Heart right ventricle (tissue), 16 donors: ENCODE measurements around the gene PKP2. TPM values are rescaled to one million over a fixed set of nuclear protein-coding genes. Genes with fewer than 3 reads are reported as not detected.

Experiments
- ATAC-seq, 8 donors: fragments of 200-7000 bp; cut with Tn5 transposase; one replicate each; pipeline ENCODE4 v1.9.1; 2020; ENCODE audit warnings: mild to moderate bottlenecking in 8 of 8, moderate library complexity in 8 of 8, moderate number of reproducible peaks in 1 of 8
- DNase-seq, 2 donors: peaks; one replicate each; pipeline ENCODE4 v3.0.0-alpha.2; 2020
- H3K27ac ChIP-seq, 10 donors: fragments of 200-600 bp; sonication (generic) in 2 of 10; one replicate each; pipeline versions ENCODE4 v1.5.0 to v1.8.0; 2020 to 2022; ENCODE audit warnings: mild to moderate bottlenecking in 3 of 10
- H3K27me3 ChIP-seq, 7 donors: fragments of 200-600 bp; one replicate each; pipeline ENCODE4 v1.8.0; 2021 to 2022; ENCODE audit warnings: mild to moderate bottlenecking in 2 of 7
- H3K36me3 ChIP-seq, 9 donors: fragments of 200-600 bp; sonication (generic) in 1 of 9; one replicate each; pipeline versions ENCODE4 v1.5.0 to v1.8.0; 2020 to 2022; ENCODE audit warnings: mild to moderate bottlenecking in 2 of 9
- H3K4me1 ChIP-seq, 9 donors: fragments of 200-600 bp; sonication (generic) in 1 of 9; one replicate each; pipeline versions ENCODE4 v1.5.0 to v1.8.0; 2020 to 2022; ENCODE audit warnings: mild to moderate bottlenecking in 4 of 9
- H3K4me3 ChIP-seq, 10 donors: fragments of 200-600 bp; sonication (generic) in 2 of 10; one replicate each; pipeline versions ENCODE4 v1.5.0 to v1.8.0; 2020 to 2022; ENCODE audit warnings: mild to moderate bottlenecking in 7 of 10, moderate library complexity in 2 of 10
- H3K9me3 ChIP-seq, 11 donors: fragments of 200-600 bp in 10 of 11; sonication (generic) in 2 of 11; one replicate each; pipeline versions ENCODE4 v1.5.0 to v1.8.0; 2013 to 2022; ENCODE audit warnings: mild to moderate bottlenecking in 2 of 11, control low read depth in 1 of 11, moderate library complexity in 1 of 11
- WGBS, 2 donors: extraction: QIAGEN DNeasy Blood & Tissue Kit; methylation state at CpG; one replicate each; pipeline ENCODE4 v1.1.7; 2013; ENCODE audit warnings: inconsistent platforms in 1 of 2; 5-methylcytosine and 5-hydroxymethylcytosine counted together
- intact Hi-C, 10 donors: fragments of 100-400 bp; cut with DNase I; formaldehyde crosslinking; loops; one replicate each; pipeline versions ENCODE4 v1.11.1 to v1.14.2; 2022
- long read RNA-seq, 3 donors: library from polyadenylated mRNA; unstranded; transcript quantifications; one replicate each; pipeline ENCODE4 v2.0.0, GENCODE V29; 2020 to 2021
- polyA plus RNA-seq, 2 donors: library from polyadenylated mRNA; stranded (reverse); fragments of 200-250 nt; gene quantifications; one replicate each; pipeline ENCODE4 v1.2.3, GENCODE V29; 2013
- total RNA-seq, 10 donors: library from RNA; stranded (reverse); fragmentation: NEBNext Ultra II Directional in 3 of 10; extraction: Animal tissue kit (Norgen Biotek cat#: 25700) in 3 of 10; gene quantifications; one replicate each; pipeline versions ENCODE4 v1.2.1 to v1.2.4, GENCODE V29; 2021 to 2023
- TF ChIP-seq, protein P1 (sequence below), 9 donors: fragments of 200-600 bp; sonication (generic) in 2 of 9; IDR thresholded peaks; one replicate each; pipeline versions ENCODE4 v1.5.0 to v1.8.0; 2021 to 2022; ENCODE audit warnings: antibody characterized with exemption in 9 of 9, mild to moderate bottlenecking in 5 of 9, moderate library complexity in 1 of 9
- donor health status: Arrhythmogenic right ventricular cardiomyopathy.
- donor health status: ischemic (EF 13 %, LVEDD 7.1; RV severe dilation, severe dysfunction).
- donor health status: healthy with polysubstance abuse.
- donor health status: DM: no; HTN: yes; CAD: no.
- donor health status: DM: no; HTN: no; CAD: no.
- donor health status: ischemic (EF 25% LVEDD 6.9; RV normal size, moderate dysfunction).
- donor health status: ischemic (EF 25% LVEDD 5.7; RV mildly dilated, moderate dysfunction).
- donor health status: healthy.
- donor health status: DM: yes; HTN: yes; CAD: no.
- donor health status: Ischemic cardiomyopathy.
- donor health status: ischemic (EF 35%, LVEDD 5.7; RV mildly dilated, moderate dysfunction).
- donor health status: nonischemic (EF 11% LVEDD 7.7; RV severe dilation, severe dysfunction).
- donor health status: DM: yes; HTN: yes; CAD: no.
- donor health status: PGD.
- donor health status: ischemic (EF 29% LVEDD 5.4; RV normal size, mild dysfunction).
- donor health status: nonischemic (EF 23%, LVEDD 6.1; RV moderate dilation, normal function).

PKP2 gene
- total RNA-seq (100 to 1,000 TPM; 280 to 639 (median 425) TPM), polyA plus RNA-seq (100 to 1,000 TPM in 1 of 2 donors, 10 to 100 TPM in 1; 92.3 to 137 TPM)
- long read RNA-seq, donor 1, full-length matches to known transcripts = 513 of 740 reads
- long read RNA-seq, donor 1, partial matches to known transcripts = 188 of 740 reads
- long read RNA-seq, donor 1, other reads (novel, unspliced or antisense) = 39 of 740 reads
- long read RNA-seq, donor 2, full-length matches to known transcripts = 698 of 1,081 reads
- long read RNA-seq, donor 2, partial matches to known transcripts = 288 of 1,081 reads
- long read RNA-seq, donor 2, other reads (novel, unspliced or antisense) = 95 of 1,081 reads
- long read RNA-seq, donor 3, full-length matches to known transcripts = 526 of 793 reads
- long read RNA-seq, donor 3, partial matches to known transcripts = 228 of 793 reads
- long read RNA-seq, donor 3, other reads (novel, unspliced or antisense) = 39 of 793 reads

DNA sequence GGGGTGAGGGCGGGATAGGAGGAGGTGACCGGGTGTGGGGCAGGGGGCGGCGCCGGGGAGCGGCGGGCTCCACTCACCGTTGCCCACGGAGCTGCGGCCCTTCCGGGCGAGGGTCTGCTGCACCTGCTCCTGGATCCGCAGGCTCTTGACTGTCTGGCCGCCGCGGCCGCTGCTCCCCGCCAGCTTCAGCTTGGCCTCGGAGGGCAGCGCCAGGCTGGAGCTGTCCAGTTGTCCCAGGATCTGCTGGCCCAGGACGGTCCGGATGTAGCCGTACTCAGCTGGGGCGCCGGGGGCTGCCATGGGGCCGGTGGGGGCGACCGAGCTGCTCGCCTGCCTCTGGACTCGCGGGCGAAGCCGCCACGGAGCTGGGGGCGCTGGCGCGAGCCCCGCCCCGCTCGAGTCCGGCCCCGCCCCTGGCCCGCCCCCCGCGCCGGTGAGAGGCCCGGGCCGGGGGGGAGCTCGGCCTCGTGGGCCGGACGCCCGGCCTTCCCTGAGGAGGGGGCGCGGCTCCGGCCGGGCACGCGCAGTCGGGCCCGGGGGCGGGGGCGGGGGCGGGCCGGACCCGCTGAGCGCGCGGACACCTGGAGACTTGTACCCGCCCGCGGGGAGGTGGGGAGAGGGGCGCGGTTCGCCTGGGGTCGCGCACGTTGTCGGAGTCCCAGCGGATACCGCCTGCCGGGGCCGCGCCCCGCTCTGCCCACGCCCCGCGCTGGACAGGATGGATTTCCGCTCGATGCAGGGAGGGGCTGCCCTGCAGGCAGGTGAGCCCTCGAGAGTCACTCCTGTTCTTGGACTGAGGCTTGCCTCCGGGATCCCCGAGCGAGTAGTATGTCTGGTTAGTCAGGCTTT, at the start of gene PKP2:
Gene PKP2, minus strand, starts transcription at position 346 of the 849 bp plus-strand sequence. Its CDS starts 46 bp downstream, at position 300.
- intact Hi-C loops = loop anchor here in 4 of 10 donors (5.0 to 10.0 kb wide), 4 partner anchors 69 to 92 kb away; no protein-coding TSS in a partner anchor
- ATAC-seq = peak; percentile 76 to 93 (median 85)
- Histone ChIP-seq H3K36me3 (no peaks in the 10 kb centered on the region), H3K27ac (peak within 1 kb of the TSS; percentile 79 to 94 (median 87)), H3K4me3 (peak within 1 kb of the TSS; percentile 45 to 92 (median 72)), H3K9me3 (no peaks in the 10 kb centered on the region), H3K4me1 (peaks cover 0 to 46% (median 12%) of the 10 kb centered on the region in 9 donors), H3K27me3 (peaks cover 0 to 44% (median 23%) of the 10 kb centered on the region in 7 donors)
- TF ChIP-seq, protein P1, sequence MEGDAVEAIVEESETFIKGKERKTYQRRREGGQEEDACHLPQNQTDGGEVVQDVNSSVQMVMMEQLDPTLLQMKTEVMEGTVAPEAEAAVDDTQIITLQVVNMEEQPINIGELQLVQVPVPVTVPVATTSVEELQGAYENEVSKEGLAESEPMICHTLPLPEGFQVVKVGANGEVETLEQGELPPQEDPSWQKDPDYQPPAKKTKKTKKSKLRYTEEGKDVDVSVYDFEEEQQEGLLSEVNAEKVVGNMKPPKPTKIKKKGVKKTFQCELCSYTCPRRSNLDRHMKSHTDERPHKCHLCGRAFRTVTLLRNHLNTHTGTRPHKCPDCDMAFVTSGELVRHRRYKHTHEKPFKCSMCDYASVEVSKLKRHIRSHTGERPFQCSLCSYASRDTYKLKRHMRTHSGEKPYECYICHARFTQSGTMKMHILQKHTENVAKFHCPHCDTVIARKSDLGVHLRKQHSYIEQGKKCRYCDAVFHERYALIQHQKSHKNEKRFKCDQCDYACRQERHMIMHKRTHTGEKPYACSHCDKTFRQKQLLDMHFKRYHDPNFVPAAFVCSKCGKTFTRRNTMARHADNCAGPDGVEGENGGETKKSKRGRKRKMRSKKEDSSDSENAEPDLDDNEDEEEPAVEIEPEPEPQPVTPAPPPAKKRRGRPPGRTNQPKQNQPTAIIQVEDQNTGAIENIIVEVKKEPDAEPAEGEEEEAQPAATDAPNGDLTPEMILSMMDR (IDR thresholded peaks at IDR 0.05) = no peak
- 0% methylated on average over 59 to 90 of the region's 94 CpGs for WGBS, 2 donors
- DNase-seq = peak; percentile 28 to 68

DNA sequence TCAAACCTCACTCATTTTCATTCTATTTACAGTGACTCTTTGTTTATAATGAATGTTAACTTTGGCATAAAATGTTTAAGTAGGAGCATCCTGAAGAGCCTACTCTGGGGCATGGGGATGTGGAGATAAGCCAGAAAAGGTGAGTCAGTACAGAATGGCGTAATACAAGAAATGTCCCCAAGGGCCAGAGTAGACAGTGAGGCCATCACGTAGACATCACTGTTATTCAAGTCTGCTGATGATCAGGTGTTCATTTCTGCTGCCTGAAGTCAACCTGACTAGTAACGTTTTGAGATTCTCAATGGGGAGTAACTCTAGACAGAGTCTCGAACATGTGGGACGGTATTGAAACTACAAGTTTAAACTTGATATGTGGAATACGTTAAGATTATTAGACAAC, 47.6 kb upstream of the PKP2 start:
- no peaks in the 10 kb centered on the region for H3K9me3 ChIP-seq
- intact Hi-C loops = no loop called here
- 79 to 81% methylated on average over 6 of the region's 6 CpGs for WGBS, 2 donors
- no peaks in the 10 kb centered on the region for H3K36me3 ChIP-seq
- no peak for DNase-seq
- no peak for ATAC-seq
- no peaks in the 10 kb centered on the region for H3K27me3 ChIP-seq
- H3K4me3 ChIP-seq = no peak overlapping the region
- H3K4me1 ChIP-seq = no peaks in the 10 kb centered on the region
- TF ChIP-seq, protein P1 (IDR thresholded peaks at IDR 0.05) = no peak
- H3K27ac ChIP-seq = no peak overlapping the region

DNA sequence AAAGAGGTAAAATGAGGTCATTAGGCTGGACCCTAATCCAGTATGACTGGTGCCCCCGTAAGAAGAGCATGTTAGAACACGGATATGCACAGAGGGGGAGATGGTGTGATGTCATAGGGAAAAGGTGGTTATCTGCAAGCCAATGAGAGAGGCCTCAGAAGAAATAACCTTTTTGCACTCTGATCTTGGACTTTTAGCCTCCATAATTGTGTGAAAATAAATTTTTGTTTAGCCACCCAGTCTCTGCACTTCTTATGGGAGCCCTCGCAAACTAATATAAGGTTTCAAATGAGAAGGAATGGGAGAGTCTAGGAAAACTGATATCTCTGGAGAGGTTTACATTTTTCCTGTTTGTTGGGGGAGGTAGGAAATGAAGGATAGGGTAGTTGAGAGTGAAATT, 43.2 kb upstream of the PKP2 start:
- Histone ChIP-seq H3K27ac (no peak overlapping the region), H3K4me1 (no peaks in the 10 kb centered on the region), H3K36me3 (no peaks in the 10 kb centered on the region), H3K4me3 (no peak overlapping the region), H3K27me3 (peaks cover 0 to 5% (median 0%) of the 10 kb centered on the region in 7 donors), H3K9me3 (no peaks in the 10 kb centered on the region)
- TF ChIP-seq, protein P1 (IDR thresholded peaks at IDR 0.05) = no peak
- WGBS, 2 donors = 60 to 61% methylated on average over 3 of the region's 3 CpGs
- ATAC-seq (no peak), DNase-seq (no peak)
- intact Hi-C loops = no loop called here

DNA sequence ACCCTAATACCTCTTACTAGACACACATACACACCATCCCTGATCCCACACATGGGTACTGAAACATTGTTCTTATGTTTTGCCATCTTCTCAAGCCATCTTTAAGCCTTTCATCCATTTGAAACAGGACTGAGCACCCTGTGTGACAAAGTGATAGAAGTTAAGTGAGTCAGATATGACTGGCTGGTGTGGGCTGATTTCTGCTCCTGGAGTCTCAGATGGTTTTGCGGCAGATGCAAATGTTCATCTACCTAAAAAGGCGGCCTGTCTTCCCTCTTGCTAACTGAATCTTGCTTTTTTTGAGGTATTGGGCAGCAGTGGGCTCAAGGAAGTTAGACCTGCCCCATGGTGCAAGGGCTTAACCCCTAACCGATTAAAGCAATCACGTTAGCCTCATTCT, 30.4 kb upstream of the PKP2 start:
- 92 to 95% methylated on average over 4 of the region's 4 CpGs for WGBS, 2 donors
- ATAC-seq (no peak), DNase-seq (no peak)
- intact Hi-C loops = no loop called here
- Histone ChIP-seq H3K27me3 (peaks cover 0 to 4% (median 0%) of the 10 kb centered on the region in 7 donors), H3K36me3 (no peaks in the 10 kb centered on the region), H3K9me3 (no peaks in the 10 kb centered on the region), H3K4me3 (no peak overlapping the region), H3K27ac (no peak overlapping the region), H3K4me1 (no peaks in the 10 kb centered on the region)
- TF ChIP-seq, protein P1 (IDR thresholded peaks at IDR 0.05) = no peak
